ENCODE measurements around the gene MAU2. TPM values are rescaled to one million over a fixed set of nuclear protein-coding genes. Genes with fewer than 3 reads are reported as not detected.

Gene MAU2
- total RNA-seq, 1 experiment from 2014 or later = 34.7 TPM

Other genes starting within 250 kb of the MAU2 start
- gene TMEM161A, start 182.4 kb upstream of the MAU2 start, total RNA-seq (2014; rRNA removed; shearing (Covaris generic)) = 59.0 and 63.8 TPM in 2 replicates
- gene MEF2B, start 150.6 kb upstream of the MAU2 start, total RNA-seq (2014; rRNA removed; shearing (Covaris generic)) = 0.38 and 0.55 TPM in 2 replicates
- gene BORCS8, start 128.7 kb upstream of the MAU2 start, total RNA-seq (2014; rRNA removed; shearing (Covaris generic)) = 40.1 and 50.5 TPM in 2 replicates
- 75.0 and 89.8 TPM in 2 replicates for gene RFXANK, start 128.6 kb upstream of the MAU2 start, total RNA-seq (2014; rRNA removed; shearing (Covaris generic))
- gene NR2C2AP, start 117.4 kb upstream of the MAU2 start, total RNA-seq (2014; rRNA removed; shearing (Covaris generic)) = 28.7 and 32.3 TPM in 2 replicates
- not detected in 2 replicates for gene NCAN, start 108.9 kb upstream of the MAU2 start, total RNA-seq (2014; rRNA removed; shearing (Covaris generic))
- gene TM6SF2, start 47.5 kb upstream of the MAU2 start, total RNA-seq (2014; rRNA removed; shearing (Covaris generic)) = not detected in 2 replicates
- gene SUGP1, start 320 bp upstream of the MAU2 start, total RNA-seq (2014; rRNA removed; shearing (Covaris generic)) = 27.8 and 35.2 TPM in 2 replicates
- gene GATAD2A, start 84.8 kb downstream of the MAU2 start, total RNA-seq (2014; rRNA removed; shearing (Covaris generic)) = 85.8 and 96.7 TPM in 2 replicates
- gene TSSK6, start 194.7 kb downstream of the MAU2 start, total RNA-seq (2014; rRNA removed; shearing (Covaris generic)) = 1.3 and 1.5 TPM in 2 replicates
- gene NDUFA13, start 195.4 kb downstream of the MAU2 start, total RNA-seq (2014; rRNA removed; shearing (Covaris generic)) = 190 and 202 TPM in 2 replicates
- 1.0 and 1.9 TPM in 2 replicates for gene YJEFN3, start 208.1 kb downstream of the MAU2 start, total RNA-seq (2014; rRNA removed; shearing (Covaris generic))
- gene CILP2, start 217.4 kb downstream of the MAU2 start, total RNA-seq (2014; rRNA removed; shearing (Covaris generic)) = 0.31 TPM in 1 of 2 replicates, not detected in the other